ENCODE measurements around the gene MYO10. TPM values are rescaled to one million over a fixed set of nuclear protein-coding genes. Genes with fewer than 3 reads are reported as not detected.

MYO10 gene
- total RNA-seq, 1 experiment from 2014 or later: 89.8 TPM

DNA sequence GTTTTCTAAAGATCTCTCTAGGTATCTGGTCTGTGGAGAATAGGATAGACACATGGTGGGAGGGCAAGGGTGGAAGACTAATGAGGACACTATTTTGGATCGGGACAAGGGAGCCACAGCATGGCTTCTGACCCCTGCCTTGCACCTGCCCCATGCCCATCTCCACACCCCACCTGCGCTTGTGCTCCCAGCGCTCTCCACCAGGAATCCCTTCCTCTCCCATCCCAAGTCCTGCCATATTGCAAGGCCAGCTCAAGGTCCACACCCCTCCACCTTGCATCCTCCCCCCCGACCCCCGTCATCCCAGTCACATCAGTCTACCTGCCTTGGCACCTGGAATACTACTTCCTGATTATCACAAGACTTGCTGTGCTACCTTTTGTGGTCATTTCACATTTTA is 275.1 kb downstream of the MYO10 start:
- ChIA-PET CTCF (interaction anchor here (1.3 to 1.5 kb wide), 2 partner anchors 102 to 108 kb away, joined by 3 read pairs; no protein-coding TSS in a partner anchor), POLR2A (no interaction called here)
- Mint-ChIP-seq H3K4me3 (no peak overlapping the region), H3K36me3 (peaks cover 11% of the 10 kb centered on the region), H3K27ac (no peak overlapping the region), H3K27me3 (ENCODE audit: low read depth) (no peaks in the 10 kb centered on the region), H3K9me3 (peaks cover 9% of the 10 kb centered on the region), H3K4me1 (no peaks in the 10 kb centered on the region)
- DNase-seq (ENCODE audit: low spot score) (no peak), ATAC-seq (peak; percentile 56)
- TF ChIP-seq, protein P1, sequence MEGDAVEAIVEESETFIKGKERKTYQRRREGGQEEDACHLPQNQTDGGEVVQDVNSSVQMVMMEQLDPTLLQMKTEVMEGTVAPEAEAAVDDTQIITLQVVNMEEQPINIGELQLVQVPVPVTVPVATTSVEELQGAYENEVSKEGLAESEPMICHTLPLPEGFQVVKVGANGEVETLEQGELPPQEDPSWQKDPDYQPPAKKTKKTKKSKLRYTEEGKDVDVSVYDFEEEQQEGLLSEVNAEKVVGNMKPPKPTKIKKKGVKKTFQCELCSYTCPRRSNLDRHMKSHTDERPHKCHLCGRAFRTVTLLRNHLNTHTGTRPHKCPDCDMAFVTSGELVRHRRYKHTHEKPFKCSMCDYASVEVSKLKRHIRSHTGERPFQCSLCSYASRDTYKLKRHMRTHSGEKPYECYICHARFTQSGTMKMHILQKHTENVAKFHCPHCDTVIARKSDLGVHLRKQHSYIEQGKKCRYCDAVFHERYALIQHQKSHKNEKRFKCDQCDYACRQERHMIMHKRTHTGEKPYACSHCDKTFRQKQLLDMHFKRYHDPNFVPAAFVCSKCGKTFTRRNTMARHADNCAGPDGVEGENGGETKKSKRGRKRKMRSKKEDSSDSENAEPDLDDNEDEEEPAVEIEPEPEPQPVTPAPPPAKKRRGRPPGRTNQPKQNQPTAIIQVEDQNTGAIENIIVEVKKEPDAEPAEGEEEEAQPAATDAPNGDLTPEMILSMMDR (IDR thresholded peaks at IDR 0.05): no peak
- no peak for TF ChIP-seq MYBL2 (CRISPR knock-in tag; IDR thresholded peaks at IDR 0.05)
- no peak for TF ChIP-seq KAT7 (CRISPR knock-in tag; IDR thresholded peaks at IDR 0.05; ENCODE audit: borderline replicate concordance)
- no peak for TF ChIP-seq ZNF219 (CRISPR knock-in tag; IDR thresholded peaks at IDR 0.05; ENCODE audit: borderline replicate concordance)
- no peak for TF ChIP-seq JAZF1 (CRISPR knock-in tag; IDR thresholded peaks at IDR 0.05)
- TF ChIP-seq TEAD4 (CRISPR knock-in tag; IDR thresholded peaks at IDR 0.05): no peak
- no peak for TF ChIP-seq NR2C2 (CRISPR knock-in tag; IDR thresholded peaks at IDR 0.05)
- TF ChIP-seq, protein P2, sequence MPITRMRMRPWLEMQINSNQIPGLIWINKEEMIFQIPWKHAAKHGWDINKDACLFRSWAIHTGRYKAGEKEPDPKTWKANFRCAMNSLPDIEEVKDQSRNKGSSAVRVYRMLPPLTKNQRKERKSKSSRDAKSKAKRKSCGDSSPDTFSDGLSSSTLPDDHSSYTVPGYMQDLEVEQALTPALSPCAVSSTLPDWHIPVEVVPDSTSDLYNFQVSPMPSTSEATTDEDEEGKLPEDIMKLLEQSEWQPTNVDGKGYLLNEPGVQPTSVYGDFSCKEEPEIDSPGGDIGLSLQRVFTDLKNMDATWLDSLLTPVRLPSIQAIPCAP (CRISPR knock-in tag; IDR thresholded peaks at IDR 0.05): no peak

DNA sequence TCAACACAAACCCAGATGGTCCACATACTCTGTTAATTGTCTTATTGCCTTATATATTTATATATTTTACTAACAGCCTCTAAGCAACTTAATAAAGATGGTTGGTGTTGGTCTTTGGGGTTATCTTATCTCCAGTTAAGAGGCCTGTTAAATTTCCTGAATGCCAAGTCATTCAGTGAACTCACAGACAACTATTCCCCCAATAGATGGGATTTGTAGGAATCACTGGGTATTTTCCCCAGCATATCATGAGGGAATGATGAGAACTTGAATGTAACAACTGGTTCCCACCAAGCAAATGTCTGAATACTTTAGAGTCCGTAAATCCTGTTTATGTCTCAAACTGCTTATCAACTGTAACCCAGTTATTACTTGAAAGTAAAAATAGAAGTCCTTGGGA is 276.6 kb downstream of the MYO10 start:
- no peak overlapping the region for H3K4me3 Mint-ChIP-seq
- POLR2A ChIA-PET: interaction anchor here (0.7 kb wide), 1 partner anchor 13 kb away, joined by 5 read pairs; no protein-coding TSS in a partner anchor
- DNase-seq (ENCODE audit: low spot score): no peak
- no peak overlapping the region for H3K27ac Mint-ChIP-seq
- CTCF ChIA-PET: interaction anchor here (0.6 kb wide), 1 partner anchor 119 kb away, joined by 6 read pairs; no protein-coding TSS in a partner anchor
- no peak for ATAC-seq
- no peaks in the 10 kb centered on the region for H3K4me1 Mint-ChIP-seq
- H3K9me3 Mint-ChIP-seq: peaks cover 9% of the 10 kb centered on the region
- TF ChIP-seq, protein P2 (CRISPR knock-in tag; IDR thresholded peaks at IDR 0.05): no peak
- TF ChIP-seq, protein P3, sequence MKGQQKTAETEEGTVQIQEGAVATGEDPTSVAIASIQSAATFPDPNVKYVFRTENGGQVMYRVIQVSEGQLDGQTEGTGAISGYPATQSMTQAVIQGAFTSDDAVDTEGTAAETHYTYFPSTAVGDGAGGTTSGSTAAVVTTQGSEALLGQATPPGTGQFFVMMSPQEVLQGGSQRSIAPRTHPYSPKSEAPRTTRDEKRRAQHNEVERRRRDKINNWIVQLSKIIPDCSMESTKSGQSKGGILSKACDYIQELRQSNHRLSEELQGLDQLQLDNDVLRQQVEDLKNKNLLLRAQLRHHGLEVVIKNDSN (CRISPR knock-in tag; IDR thresholded peaks at IDR 0.05): no peak
- TF ChIP-seq ZNF423 (CRISPR knock-in tag; IDR thresholded peaks at IDR 0.05) (no peak), ZNF263 (CRISPR knock-in tag; IDR thresholded peaks at IDR 0.05; ENCODE audit: low read depth) (no peak), RELA (CRISPR knock-in tag; IDR thresholded peaks at IDR 0.05; ENCODE audit: borderline replicate concordance) (no peak), NR3C1 (CRISPR knock-in tag; conservative IDR thresholded peaks at IDR 0.05; ENCODE audit: low read depth) (no peak), NFE2L1 (CRISPR knock-in tag; IDR thresholded peaks at IDR 0.05) (no peak), CREM (CRISPR knock-in tag; IDR thresholded peaks at IDR 0.05) (no peak)
- TF ChIP-seq, protein P4, sequence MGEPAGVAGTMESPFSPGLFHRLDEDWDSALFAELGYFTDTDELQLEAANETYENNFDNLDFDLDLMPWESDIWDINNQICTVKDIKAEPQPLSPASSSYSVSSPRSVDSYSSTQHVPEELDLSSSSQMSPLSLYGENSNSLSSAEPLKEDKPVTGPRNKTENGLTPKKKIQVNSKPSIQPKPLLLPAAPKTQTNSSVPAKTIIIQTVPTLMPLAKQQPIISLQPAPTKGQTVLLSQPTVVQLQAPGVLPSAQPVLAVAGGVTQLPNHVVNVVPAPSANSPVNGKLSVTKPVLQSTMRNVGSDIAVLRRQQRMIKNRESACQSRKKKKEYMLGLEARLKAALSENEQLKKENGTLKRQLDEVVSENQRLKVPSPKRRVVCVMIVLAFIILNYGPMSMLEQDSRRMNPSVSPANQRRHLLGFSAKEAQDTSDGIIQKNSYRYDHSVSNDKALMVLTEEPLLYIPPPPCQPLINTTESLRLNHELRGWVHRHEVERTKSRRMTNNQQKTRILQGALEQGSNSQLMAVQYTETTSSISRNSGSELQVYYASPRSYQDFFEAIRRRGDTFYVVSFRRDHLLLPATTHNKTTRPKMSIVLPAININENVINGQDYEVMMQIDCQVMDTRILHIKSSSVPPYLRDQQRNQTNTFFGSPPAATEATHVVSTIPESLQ (CRISPR knock-in tag; IDR thresholded peaks at IDR 0.05): no peak
- TF ChIP-seq, protein P5, sequence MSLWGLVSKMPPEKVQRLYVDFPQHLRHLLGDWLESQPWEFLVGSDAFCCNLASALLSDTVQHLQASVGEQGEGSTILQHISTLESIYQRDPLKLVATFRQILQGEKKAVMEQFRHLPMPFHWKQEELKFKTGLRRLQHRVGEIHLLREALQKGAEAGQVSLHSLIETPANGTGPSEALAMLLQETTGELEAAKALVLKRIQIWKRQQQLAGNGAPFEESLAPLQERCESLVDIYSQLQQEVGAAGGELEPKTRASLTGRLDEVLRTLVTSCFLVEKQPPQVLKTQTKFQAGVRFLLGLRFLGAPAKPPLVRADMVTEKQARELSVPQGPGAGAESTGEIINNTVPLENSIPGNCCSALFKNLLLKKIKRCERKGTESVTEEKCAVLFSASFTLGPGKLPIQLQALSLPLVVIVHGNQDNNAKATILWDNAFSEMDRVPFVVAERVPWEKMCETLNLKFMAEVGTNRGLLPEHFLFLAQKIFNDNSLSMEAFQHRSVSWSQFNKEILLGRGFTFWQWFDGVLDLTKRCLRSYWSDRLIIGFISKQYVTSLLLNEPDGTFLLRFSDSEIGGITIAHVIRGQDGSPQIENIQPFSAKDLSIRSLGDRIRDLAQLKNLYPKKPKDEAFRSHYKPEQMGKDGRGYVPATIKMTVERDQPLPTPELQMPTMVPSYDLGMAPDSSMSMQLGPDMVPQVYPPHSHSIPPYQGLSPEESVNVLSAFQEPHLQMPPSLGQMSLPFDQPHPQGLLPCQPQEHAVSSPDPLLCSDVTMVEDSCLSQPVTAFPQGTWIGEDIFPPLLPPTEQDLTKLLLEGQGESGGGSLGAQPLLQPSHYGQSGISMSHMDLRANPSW (CRISPR knock-in tag; conservative IDR thresholded peaks at IDR 0.05; ENCODE audit: low read depth): no peak
- TF ChIP-seq, protein P6, sequence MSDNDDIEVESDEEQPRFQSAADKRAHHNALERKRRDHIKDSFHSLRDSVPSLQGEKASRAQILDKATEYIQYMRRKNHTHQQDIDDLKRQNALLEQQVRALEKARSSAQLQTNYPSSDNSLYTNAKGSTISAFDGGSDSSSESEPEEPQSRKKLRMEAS (CRISPR knock-in tag; IDR thresholded peaks at IDR 0.05): no peak
- TF ChIP-seq, protein P7, sequence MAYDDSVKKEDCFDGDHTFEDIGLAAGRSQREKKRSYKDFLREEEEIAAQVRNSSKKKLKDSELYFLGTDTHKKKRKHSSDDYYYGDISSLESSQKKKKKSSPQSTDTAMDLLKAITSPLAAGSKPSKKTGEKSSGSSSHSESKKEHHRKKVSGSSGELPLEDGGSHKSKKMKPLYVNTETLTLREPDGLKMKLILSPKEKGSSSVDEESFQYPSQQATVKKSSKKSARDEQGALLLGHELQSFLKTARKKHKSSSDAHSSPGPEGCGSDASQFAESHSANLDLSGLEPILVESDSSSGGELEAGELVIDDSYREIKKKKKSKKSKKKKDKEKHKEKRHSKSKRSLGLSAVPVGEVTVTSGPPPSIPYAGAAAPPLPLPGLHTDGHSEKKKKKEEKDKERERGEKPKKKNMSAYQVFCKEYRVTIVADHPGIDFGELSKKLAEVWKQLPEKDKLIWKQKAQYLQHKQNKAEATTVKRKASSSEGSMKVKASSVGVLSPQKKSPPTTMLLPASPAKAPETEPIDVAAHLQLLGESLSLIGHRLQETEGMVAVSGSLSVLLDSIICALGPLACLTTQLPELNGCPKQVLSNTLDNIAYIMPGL (CRISPR knock-in tag; IDR thresholded peaks at IDR 0.05): no peak
- TF ChIP-seq, protein P8, sequence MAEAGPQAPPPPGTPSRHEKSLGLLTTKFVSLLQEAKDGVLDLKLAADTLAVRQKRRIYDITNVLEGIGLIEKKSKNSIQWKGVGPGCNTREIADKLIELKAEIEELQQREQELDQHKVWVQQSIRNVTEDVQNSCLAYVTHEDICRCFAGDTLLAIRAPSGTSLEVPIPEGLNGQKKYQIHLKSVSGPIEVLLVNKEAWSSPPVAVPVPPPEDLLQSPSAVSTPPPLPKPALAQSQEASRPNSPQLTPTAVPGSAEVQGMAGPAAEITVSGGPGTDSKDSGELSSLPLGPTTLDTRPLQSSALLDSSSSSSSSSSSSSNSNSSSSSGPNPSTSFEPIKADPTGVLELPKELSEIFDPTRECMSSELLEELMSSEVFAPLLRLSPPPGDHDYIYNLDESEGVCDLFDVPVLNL (CRISPR knock-in tag; IDR thresholded peaks at IDR 0.05; ENCODE audit: borderline replicate concordance, low read depth): no peak
- TF ChIP-seq, protein P9, sequence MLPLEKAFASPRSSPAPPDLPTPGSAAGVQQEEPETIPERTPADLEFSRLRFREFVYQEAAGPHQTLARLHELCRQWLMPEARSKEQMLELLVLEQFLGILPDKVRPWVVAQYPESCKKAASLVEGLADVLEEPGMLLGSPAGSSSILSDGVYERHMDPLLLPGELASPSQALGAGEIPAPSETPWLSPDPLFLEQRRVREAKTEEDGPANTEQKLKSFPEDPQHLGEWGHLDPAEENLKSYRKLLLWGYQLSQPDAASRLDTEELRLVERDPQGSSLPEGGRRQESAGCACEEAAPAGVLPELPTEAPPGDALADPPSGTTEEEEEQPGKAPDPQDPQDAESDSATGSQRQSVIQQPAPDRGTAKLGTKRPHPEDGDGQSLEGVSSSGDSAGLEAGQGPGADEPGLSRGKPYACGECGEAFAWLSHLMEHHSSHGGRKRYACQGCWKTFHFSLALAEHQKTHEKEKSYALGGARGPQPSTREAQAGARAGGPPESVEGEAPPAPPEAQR (CRISPR knock-in tag; IDR thresholded peaks at IDR 0.05): no peak
- peaks cover 4% of the 10 kb centered on the region; the same call in 1 of the 2 replicates for H3K36me3 Mint-ChIP-seq
- H3K27me3 Mint-ChIP-seq (ENCODE audit: low read depth): no peaks in the 10 kb centered on the region
